ENCODE results near the gene NFIC.
"Not testable (repeated sequence)": the region's sequence is repeated elsewhere in the genome, so short reads cannot be mapped to it uniquely, and the experiment has no call there.

Gene NFIC

DNA sequence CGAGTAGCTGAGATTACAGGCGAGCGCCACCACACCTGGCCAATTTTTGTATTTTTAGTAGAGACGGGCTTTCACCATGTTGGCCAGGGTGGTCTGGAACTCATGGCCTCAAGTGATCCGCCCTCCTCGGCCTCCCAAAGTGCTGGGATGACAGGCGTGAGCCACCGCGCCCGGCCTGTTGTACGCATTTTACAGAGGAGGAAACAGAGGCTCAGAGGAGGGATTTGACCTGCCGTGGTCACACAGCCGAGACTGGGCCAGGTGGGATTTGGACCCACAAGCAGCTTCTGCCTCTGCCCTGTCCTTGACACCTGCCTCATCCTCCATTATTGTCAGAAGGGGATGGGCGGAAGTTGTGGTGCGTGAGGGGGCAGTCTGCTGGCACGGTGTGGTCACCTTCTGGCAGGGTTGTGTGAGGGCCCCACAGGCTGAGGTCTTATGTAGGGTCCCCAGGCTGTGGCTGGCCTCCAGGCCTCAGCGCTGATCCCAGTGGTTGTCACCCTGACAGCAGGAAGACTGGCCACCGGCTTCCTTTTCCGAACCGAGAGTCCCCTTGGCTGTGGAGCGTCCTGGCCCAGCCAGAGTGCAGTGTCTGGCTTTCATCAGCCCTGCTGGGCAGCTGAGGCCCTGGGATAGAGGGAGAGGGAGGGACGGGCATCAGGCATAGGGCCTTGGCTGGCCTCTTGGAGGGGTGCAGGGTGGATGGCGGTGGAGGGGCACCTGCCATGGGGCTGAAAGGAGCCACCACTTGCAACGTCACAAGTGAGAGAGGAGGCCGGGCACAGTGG lies 20.3 kb downstream of the NFIC start:
- ChIA-PET POLR2A (ENCODE audit: low non-redundant PET) (no interaction called here), CTCF (no interaction called here)
- no peak for DNase-seq (ENCODE audit: low spot score)
- TF ChIP-seq, protein P1, sequence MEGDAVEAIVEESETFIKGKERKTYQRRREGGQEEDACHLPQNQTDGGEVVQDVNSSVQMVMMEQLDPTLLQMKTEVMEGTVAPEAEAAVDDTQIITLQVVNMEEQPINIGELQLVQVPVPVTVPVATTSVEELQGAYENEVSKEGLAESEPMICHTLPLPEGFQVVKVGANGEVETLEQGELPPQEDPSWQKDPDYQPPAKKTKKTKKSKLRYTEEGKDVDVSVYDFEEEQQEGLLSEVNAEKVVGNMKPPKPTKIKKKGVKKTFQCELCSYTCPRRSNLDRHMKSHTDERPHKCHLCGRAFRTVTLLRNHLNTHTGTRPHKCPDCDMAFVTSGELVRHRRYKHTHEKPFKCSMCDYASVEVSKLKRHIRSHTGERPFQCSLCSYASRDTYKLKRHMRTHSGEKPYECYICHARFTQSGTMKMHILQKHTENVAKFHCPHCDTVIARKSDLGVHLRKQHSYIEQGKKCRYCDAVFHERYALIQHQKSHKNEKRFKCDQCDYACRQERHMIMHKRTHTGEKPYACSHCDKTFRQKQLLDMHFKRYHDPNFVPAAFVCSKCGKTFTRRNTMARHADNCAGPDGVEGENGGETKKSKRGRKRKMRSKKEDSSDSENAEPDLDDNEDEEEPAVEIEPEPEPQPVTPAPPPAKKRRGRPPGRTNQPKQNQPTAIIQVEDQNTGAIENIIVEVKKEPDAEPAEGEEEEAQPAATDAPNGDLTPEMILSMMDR (conservative IDR thresholded peaks at IDR 0.05; ENCODE audit: low read depth) = no peak
- peak overlapping the region; percentile 97 for H3K27ac ChIP-seq

DNA sequence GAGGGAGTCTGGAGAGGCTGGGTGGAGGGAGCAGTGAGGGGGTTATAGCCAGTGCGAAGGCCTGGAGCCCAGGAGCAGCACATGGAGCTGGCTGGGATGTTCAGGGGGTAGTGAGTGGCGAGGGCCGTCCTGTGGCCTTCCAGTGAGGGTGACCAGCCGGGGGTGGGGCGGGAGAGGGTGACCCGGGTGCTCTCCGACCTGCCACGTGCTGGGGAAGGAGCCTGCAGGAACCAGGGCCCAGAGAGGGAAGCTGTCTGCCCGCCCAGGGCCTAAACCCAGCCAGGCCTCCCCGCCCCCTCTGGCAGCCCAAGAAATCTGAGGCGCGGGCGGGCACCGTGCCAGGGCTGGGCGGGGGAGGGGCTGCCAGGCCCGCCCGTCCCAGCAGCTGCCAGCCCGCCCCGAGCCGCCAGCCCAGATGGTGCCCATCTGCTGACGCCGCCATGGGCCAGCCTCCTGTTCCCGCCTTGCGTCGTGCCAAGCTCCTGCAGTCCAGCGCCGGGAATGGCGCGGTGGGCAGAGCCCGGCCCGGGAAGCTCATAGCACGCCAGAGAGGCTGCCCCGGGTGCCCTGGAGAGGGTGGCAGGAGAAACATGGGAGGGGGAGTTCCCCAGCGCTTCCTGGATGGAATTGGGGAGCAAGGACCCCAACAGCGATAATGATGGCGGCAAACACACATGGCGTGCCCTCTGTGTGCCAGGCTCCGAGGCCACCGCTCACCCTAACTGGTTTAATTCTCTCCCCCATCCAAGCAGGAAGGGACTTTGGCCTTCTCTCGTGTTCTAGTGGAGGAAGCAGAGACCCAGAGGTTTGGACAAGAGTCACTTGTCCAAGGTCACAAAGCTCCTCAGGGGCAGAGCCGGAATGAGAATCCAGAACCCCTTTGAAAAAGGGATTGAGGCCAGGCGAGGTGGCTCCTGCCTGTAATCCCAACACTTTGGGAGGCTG lies 21.5 kb downstream of the NFIC start:
- TF ChIP-seq, protein P1 (conservative IDR thresholded peaks at IDR 0.05; ENCODE audit: low read depth) = no peak
- ChIA-PET CTCF (interaction anchor here (0.6 to 0.9 kb wide), 3 partner anchors 8 to 891 kb away, joined by 3 to 4 read pairs (median 4); no protein-coding TSS in a partner anchor), POLR2A (ENCODE audit: low non-redundant PET) (interaction anchor here (0.5 kb wide), 1 partner anchor 1336 kb away, joined by 3 read pairs; no protein-coding TSS in a partner anchor)
- H3K27ac ChIP-seq = peak overlapping the region; percentile 97
- DNase-seq (ENCODE audit: low spot score) = peak; percentile 82

DNA sequence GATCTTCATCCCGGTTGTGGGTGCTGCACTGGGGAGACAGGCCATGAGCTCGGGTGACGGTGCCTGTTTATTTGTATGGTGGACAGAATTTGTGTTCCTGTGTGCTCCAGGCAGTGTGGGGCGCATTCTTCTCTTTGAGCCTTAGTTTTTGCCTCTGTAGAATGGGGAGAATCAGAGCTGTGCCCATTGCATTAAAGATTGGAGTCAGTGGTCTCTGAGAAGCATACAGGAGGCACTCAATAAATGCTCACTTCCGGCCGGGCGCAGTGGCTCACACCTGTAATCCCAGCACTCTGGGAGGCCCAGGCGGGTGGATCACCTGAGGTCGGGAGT lies 23.0 kb downstream of the NFIC start:
- no peak for DNase-seq (ENCODE audit: low spot score)
- TF ChIP-seq, protein P1 (conservative IDR thresholded peaks at IDR 0.05; ENCODE audit: low read depth) = no peak
- ChIA-PET CTCF (interaction anchor here (0.6 kb wide), 1 partner anchor 13 kb away, joined by 5 read pairs; no protein-coding TSS in a partner anchor), POLR2A (ENCODE audit: low non-redundant PET) (no interaction called here)
- peak overlapping the region; percentile 97 for H3K27ac ChIP-seq

DNA sequence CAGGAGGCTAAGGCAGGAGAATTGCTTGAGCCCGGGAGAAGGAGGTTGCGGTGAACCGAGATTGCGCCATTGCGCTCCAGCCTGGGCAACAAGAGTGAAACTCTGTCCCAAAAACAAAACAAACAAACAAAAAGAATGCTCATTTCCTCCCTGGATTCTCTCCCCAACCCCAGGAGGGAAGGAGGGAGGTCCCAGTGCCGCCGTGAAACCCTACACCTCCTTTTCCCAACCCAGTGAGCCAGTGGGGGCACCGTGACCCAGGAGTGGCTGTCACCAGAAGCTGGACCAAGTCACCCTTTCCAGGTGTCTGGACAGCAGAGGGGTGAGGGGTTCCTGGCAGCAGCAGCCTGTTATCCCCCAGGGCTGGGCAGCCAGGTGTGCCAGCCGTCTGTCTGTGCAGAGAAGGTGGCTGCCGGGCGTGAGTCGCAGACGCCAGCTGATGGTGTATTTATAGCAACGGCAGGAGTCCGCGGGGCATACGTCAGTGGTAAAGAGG lies 23.5 kb downstream of the NFIC start:
- CTCF ChIA-PET = interaction anchor here (0.6 kb wide), 2 partner anchors 40 to 93 kb away, joined by 3 to 7 read pairs; no protein-coding TSS in a partner anchor
- H3K27ac ChIP-seq = peak overlapping the region; percentile 97
- no peak for DNase-seq (ENCODE audit: low spot score)
- POLR2A ChIA-PET (ENCODE audit: low non-redundant PET) = no interaction called here
- TF ChIP-seq, protein P1 (conservative IDR thresholded peaks at IDR 0.05; ENCODE audit: low read depth) = no peak

DNA sequence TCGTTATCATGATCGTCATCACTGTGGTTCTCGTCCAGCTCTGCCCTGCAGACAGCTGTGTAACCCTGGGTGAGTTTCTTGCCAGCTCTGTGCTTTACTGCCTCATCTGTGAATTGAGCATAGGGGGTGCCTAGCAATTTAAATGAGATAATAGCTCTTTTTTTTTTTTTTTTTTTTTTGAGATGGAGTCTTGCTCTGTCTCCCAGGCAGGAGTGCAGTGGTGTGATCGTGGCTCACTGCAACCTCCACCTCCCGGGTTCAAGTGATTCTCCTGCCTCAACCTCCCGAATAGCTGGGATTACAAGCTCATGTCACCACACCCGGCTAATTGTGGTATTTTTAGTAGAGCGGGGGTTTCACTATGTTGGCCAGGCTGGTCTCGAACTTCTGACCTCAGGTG lies 25.5 kb downstream of the NFIC start:
- H3K27ac ChIP-seq = peak overlapping the region; percentile 87; the same call in 1 of the 2 replicates
- DNase-seq (ENCODE audit: low spot score); POLR2A ChIA-PET (ENCODE audit: low non-redundant PET); CTCF ChIA-PET: not testable (repeated sequence)

DNA sequence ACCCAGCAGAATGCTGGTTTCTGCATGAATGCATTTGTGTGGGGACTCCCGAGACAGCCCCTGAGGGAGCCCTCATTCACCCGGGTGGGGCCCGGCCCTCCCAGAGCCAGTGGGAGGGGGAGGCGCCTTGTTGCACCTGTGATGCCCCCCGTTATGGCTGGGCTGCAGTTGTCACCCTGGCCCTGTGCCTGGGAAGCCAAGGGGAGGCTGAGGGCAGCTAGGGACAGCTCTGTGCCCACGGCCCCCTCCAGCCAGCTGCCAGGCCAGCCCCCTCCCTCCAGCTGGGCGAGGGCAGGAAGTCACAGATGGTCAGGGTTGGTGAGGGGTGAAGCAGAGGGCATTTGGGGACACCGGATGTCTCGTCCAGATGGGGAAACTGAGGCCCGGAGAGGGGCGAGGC lies 26.1 kb downstream of the NFIC start:
- ChIA-PET CTCF (no interaction called here), POLR2A (ENCODE audit: low non-redundant PET) (no interaction called here)
- TF ChIP-seq, protein P1 (conservative IDR thresholded peaks at IDR 0.05; ENCODE audit: low read depth) = no peak
- no peak for DNase-seq (ENCODE audit: low spot score)
- H3K27ac ChIP-seq = peak overlapping the region; percentile 87

All from RWPE1 (cell line).